NOMO-1 (cell line): Measurements from ENCODE around the gene DNAJC17.
A peak's percentile ranks its signal among the peaks of the same experiment; 100 is the strongest.

Experiments
- DNase-seq, 2 experiments: peaks; one replicate each; lab custom pipeline; 2025; ENCODE audit not compliant: unreplicated experiment in 2 of 2; lab: John Stamatoyannopoulos, UW

The DNAJC17 gene

GRCh38 chr15:40746916-40747418 is 60.3 kb downstream of the DNAJC17 start:
- DNase-seq: peak; percentile 13 to 45

DNA sequence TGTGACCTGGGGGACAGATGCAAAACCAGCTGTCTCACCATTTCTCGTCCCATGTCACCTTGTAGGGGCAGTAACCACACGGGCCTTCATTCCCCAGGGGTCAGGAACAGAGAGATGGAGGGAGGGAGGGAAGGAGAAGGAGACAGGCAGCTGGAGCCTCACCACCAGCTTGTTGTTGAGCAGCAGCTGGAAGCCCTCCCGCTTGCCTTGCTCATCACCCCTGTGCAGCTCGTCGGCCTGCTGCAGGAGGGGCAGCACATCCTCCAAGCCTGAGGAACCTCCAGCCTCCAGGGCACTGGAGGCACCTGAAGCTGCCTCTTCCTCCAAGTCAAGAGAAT is 62.5 kb downstream of the DNAJC17 start:
- DNase-seq: no peak

DNA sequence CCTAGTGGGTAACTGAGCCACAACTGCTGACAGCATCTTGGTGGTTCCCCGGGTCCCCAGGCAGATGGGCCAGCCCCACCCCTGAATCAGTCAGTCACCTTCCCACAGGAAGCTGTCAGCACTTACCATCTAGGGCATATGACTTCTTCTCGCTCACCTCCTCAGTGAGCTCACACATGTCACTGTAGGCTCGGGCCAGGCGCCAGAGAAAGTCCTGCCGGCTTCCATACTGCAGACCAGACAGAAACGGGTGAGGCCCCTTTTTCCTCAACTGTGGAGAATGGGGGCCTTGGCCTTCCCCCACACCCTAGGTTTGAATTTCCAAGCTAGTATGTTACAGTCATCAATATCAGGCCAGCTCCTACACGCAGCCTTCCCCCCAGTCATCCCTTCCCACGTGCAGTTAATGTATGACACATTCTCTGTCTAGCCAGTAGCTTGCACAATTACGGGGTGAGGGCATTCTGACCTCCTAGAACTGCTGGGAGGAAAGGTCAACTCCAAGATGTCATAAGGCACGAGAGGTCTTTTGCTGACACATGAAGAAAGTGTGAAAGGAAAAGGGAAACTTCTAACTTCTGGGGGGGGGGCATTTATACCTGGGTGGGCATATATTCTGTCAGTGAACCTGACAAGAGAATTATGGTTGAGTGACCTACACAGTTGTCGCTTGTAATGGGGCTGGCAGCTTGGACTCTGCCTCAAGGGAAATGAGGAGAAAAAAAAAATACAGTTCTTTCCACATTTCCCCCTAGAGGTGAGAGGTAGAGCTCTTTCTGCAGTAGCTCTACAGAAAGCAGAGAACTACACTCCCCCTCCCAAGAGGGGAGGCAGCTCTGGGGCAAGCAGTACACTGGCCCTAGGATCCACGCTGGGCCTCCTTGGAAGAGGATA is 63.1 kb downstream of the DNAJC17 start:
- no peak for DNase-seq

GRCh38 chr15:40743485-40743901 is 63.8 kb downstream of the DNAJC17 start:
- DNase-seq: no peak

GRCh38 chr15:40739854-40740253 is 67.4 kb downstream of the DNAJC17 start:
- no peak for DNase-seq

- no peak for DNase-seq
These were observed 68.2 kb downstream of the DNAJC17 start for GRCh38 chr15:40739047-40739446.

DNA sequence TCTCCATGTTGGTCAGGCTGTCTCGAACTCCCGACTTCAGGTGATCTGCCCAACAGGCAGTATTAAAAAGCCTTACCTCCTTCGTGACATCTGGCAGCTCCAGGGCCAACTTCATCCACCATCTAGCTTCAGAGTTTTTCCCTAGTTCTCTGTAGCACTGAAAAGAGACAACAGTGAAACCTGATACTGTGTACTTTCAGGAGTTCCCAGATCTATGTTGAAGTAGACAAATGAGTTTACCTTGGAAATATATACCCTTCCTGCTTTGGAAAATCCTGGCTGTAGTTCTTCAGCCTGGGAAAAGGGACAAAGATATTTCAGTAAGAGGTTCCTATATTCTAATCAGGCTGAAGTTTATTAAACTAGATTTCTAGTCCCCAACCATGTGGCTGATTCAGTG is 70.2 kb downstream of the DNAJC17 start:
- no peak for DNase-seq

DNA sequence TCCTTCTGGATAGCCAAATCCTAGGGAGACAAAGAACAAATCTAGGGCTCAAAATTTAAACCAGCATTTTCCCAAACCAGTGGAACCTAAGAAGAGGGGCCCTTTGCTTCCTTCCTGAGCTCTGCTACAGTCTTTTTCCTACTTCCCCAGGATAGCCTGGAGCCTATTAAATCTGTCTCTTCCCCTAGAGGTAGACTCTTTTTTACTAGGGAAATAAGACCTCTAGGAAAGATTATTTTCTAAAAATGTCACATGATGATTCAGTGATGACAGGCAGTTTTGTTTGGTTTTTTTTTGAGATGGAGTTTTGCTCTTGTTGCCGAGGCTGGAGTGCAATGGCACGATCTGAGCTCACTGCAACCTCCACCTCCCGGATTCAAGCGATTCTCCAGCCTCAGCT is 70.7 kb downstream of the DNAJC17 start:
- DNase-seq: no peak

GRCh38 chr15:40731034-40731433 is 76.2 kb downstream of the DNAJC17 start:
- no peak for DNase-seq

GRCh38 chr15:40723919-40724318 is 83.4 kb downstream of the DNAJC17 start:
- no peak for DNase-seq

- DNase-seq: no peak
These were observed 84.3 kb downstream of the DNAJC17 start for GRCh38 chr15:40722934-40723333.

DNA sequence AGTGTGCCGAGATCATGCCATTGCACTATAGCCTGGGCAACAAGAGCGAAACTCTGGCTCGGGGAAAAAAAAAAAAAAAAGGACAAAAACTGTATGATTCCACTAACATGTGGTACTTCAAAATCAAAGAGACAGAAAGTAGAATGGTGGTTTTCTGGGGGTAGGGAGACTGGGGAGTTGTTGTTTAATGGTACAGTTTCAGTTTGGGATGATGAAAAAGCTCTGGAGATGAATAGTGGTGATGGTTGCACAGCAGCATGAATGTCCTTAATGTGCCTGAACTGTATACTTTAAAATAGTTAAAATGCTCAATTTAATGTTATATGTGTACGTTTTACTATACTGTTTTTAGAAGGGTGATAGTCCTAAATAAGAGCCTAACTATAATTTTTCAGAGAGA is 84.9 kb downstream of the DNAJC17 start:
- DNase-seq: no peak

DNA sequence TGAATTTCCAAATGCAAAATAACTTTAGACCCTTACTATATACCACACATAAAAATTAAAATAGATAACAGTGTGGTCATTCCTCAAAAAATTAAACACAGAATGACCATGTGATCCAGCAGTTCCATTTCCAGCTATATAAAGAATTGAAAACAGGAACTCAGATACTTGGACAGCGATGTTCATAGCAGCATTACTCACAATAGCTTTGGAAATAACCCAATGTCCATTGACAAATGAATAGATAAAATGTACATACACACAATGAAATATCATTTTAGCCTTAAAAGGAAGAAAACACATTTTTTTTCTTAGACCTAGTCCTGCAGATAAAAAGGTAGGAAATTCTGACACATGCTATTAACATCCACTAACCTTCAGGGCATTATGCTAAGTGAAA is 85.6 kb downstream of the DNAJC17 start:
- DNase-seq: no peak

DNA sequence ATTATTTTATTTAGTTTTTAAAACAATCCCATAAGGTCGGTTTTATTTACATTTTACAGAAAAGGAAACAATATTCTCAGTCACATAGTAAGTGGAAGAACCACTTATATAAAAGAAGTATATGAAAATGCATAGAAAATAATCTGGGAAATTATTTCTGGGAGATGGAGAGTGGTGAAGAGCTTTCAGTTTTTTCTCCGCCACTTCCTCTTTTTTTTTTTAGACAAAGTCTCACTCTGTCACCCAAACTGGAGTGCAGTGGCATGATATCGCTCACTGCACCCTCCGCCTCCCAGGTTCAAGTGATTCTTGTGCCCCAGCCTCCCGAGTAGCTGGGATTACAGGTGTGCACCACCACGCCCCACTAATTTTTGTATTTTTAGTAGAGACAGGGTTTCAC is 91.1 kb downstream of the DNAJC17 start:
- DNase-seq: no peak
